ENCODE data around the gene GSC. TPM values are rescaled to one million over a fixed set of nuclear protein-coding genes. Genes with fewer than 3 reads are reported as not detected.

Gene GSC
- total and polyA plus RNA-seq, 2 donors (not counting 1 experiment from before 2014, with no cell fraction given): not detected

- CTCF ChIA-PET: no interaction called here
These were observed 5.9 kb upstream of the GSC start for GRCh38 chr14:94775871-94776210.

GRCh38 chr14:94775091-94775870 is 5.4 kb upstream of the GSC start:
- DNase-seq (no peak), ATAC-seq (ENCODE audit: low read depth) (no peak)
- H3K27me3 ChIP-seq (replicated peaks in 1 of 4; ENCODE audit: control extremely low read depth in 1 of 4, control insufficient read depth in 3 of 4, insufficient read depth in 4 of 4, low read length in 3 of 4): peaks cover 0 to 72% (median 46%) of the 10 kb centered on the region in 4 experiments
- peaks cover 0 to 2% of the 10 kb centered on the region in 2 donors for H3K4me1 ChIP-seq (ENCODE audit: control insufficient read depth in 2 of 2, insufficient read depth in 2 of 2, low read length in 2 of 2)
- H3K4me1 Mint-ChIP-seq: peaks cover 6% of the 10 kb centered on the region
- no peaks in the 10 kb centered on the region for H4K20me1 ChIP-seq (ENCODE audit: control insufficient read depth, insufficient read depth, low read length, poor library complexity, severe bottlenecking)
- peaks cover 0 to 30% (median 0%) of the 10 kb centered on the region in 3 donors for H3K9me3 ChIP-seq (ENCODE audit: control extremely low read depth in 1 of 3, control insufficient read depth in 2 of 3, insufficient read depth in 1 of 3, low read length in 2 of 3)
- no peak overlapping the region for H2AFZ ChIP-seq (ENCODE audit: insufficient read depth, low read depth, low read length, poor library complexity, severe bottlenecking)
- no peak overlapping the region for H3K9ac ChIP-seq (ENCODE audit: low read length)
- peaks cover 70% of the 10 kb centered on the region for H3K27me3 Mint-ChIP-seq
- no peak overlapping the region for H3K27ac Mint-ChIP-seq
- no peaks in the 10 kb centered on the region for H3K79me2 ChIP-seq (ENCODE audit: control insufficient read depth, insufficient read depth, low read length)
- H3K36me3 ChIP-seq (replicated peaks in 1 of 2; ENCODE audit: control extremely low read depth in 1 of 2, control insufficient read depth in 1 of 2, extremely low read depth in 1 of 2, insufficient read depth in 2 of 2, low read length in 1 of 2): no peaks in the 10 kb centered on the region
- WGBS (ENCODE audit: insufficient coverage): 8% methylated on average over 16 of the region's 20 CpGs
- POLR2A ChIA-PET: no interaction called here
- CTCF ChIA-PET: interaction anchor here (0.5 kb wide), 1 partner anchor 26 kb away, joined by 3 read pairs; no protein-coding TSS in a partner anchor
- no peak for TF ChIP-seq EZH2 (IDR thresholded peaks at IDR 0.05; ENCODE audit: borderline replicate concordance, insufficient read depth, low read depth, low read length, poor library complexity, severe bottlenecking)
- H3K4me3 ChIP-seq (ENCODE audit: control extremely low read depth in 1 of 5, extremely low read depth in 1 of 5, insufficient read depth in 1 of 5, low read depth in 2 of 5, low read length in 4 of 5): no peak overlapping the region
- H3K4me3 Mint-ChIP-seq: no peak overlapping the region
- no peak overlapping the region for H3K4me2 ChIP-seq (replicated peaks; ENCODE audit: low read depth, low read length, poor library complexity, severe bottlenecking)
- no peak overlapping the region for H3K27ac ChIP-seq (ENCODE audit: low read length in 2 of 2)
- intact Hi-C loops (cut with micrococcal nuclease): no loop called here
- H3K9me3 Mint-ChIP-seq (ENCODE audit: insufficient read depth): no peaks in the 10 kb centered on the region

More at GRCh38 chr14:94775871-94776210, 5.9 kb upstream of the GSC start:
- no peak overlapping the region for H3K4me3 ChIP-seq (ENCODE audit: control extremely low read depth in 1 of 5, extremely low read depth in 1 of 5, insufficient read depth in 1 of 5, low read depth in 2 of 5, low read length in 4 of 5)
- H3K79me2 ChIP-seq (ENCODE audit: control insufficient read depth, insufficient read depth, low read length): no peaks in the 10 kb centered on the region
- WGBS (ENCODE audit: insufficient coverage): no CpG with 5 or more reads among the region's 2 CpGs
- peaks cover 66% of the 10 kb centered on the region for H3K27me3 Mint-ChIP-seq
- H2AFZ ChIP-seq (ENCODE audit: insufficient read depth, low read depth, low read length, poor library complexity, severe bottlenecking): no peak overlapping the region
- intact Hi-C loops (cut with micrococcal nuclease): no loop called here
- POLR2A ChIA-PET: no interaction called here
- no peaks in the 10 kb centered on the region for H3K4me1 ChIP-seq (ENCODE audit: control insufficient read depth in 2 of 2, insufficient read depth in 2 of 2, low read length in 2 of 2)
- no peaks in the 10 kb centered on the region for H4K20me1 ChIP-seq (ENCODE audit: control insufficient read depth, insufficient read depth, low read length, poor library complexity, severe bottlenecking)
- no peaks in the 10 kb centered on the region for H3K9me3 Mint-ChIP-seq (ENCODE audit: insufficient read depth)
- TF ChIP-seq, protein P1, sequence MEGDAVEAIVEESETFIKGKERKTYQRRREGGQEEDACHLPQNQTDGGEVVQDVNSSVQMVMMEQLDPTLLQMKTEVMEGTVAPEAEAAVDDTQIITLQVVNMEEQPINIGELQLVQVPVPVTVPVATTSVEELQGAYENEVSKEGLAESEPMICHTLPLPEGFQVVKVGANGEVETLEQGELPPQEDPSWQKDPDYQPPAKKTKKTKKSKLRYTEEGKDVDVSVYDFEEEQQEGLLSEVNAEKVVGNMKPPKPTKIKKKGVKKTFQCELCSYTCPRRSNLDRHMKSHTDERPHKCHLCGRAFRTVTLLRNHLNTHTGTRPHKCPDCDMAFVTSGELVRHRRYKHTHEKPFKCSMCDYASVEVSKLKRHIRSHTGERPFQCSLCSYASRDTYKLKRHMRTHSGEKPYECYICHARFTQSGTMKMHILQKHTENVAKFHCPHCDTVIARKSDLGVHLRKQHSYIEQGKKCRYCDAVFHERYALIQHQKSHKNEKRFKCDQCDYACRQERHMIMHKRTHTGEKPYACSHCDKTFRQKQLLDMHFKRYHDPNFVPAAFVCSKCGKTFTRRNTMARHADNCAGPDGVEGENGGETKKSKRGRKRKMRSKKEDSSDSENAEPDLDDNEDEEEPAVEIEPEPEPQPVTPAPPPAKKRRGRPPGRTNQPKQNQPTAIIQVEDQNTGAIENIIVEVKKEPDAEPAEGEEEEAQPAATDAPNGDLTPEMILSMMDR (IDR thresholded peaks at IDR 0.05): no peak
- no peak for TF ChIP-seq EZH2 (IDR thresholded peaks at IDR 0.05; ENCODE audit: borderline replicate concordance, insufficient read depth, low read depth, low read length, poor library complexity, severe bottlenecking)
- H3K27ac ChIP-seq (ENCODE audit: low read length in 2 of 2): no peak overlapping the region
- H3K27me3 ChIP-seq (replicated peaks in 1 of 4; ENCODE audit: control extremely low read depth in 1 of 4, control insufficient read depth in 3 of 4, insufficient read depth in 4 of 4, low read length in 3 of 4): peaks cover 0 to 69% (median 43%) of the 10 kb centered on the region in 4 experiments
- no peaks in the 10 kb centered on the region for H3K36me3 ChIP-seq (replicated peaks in 1 of 2; ENCODE audit: control extremely low read depth in 1 of 2, control insufficient read depth in 1 of 2, extremely low read depth in 1 of 2, insufficient read depth in 2 of 2, low read length in 1 of 2)
- no peak for DNase-seq
- no peak for ATAC-seq (ENCODE audit: low read depth)
- no peak overlapping the region for H3K27ac Mint-ChIP-seq
- H3K4me3 Mint-ChIP-seq: no peak overlapping the region
- peaks cover 0 to 32% (median 0%) of the 10 kb centered on the region in 3 donors for H3K9me3 ChIP-seq (ENCODE audit: control extremely low read depth in 1 of 3, control insufficient read depth in 2 of 3, insufficient read depth in 1 of 3, low read length in 2 of 3)
- no peak overlapping the region for H3K4me2 ChIP-seq (replicated peaks; ENCODE audit: low read depth, low read length, poor library complexity, severe bottlenecking)
- H3K4me1 Mint-ChIP-seq: peaks cover 2% of the 10 kb centered on the region
- H3K9ac ChIP-seq (ENCODE audit: low read length): no peak overlapping the region

Data from B cell (primary cell).